HG03159 (cell line): Measurements from ENCODE around the gene AGAP2.
"Not testable (repeated sequence)": the region's sequence is repeated elsewhere in the genome, so short reads cannot be mapped to it uniquely, and the experiment has no call there.

ENCODE experiments used
- ATAC-seq: cut with Tn5 transposase; IDR thresholded peaks from one replicate; pipeline ENCODE4 v1.9.1; 2021; ENCODE audit warnings: mild to moderate bottlenecking, moderate library complexity; ENCODE audit not compliant: unreplicated experiment

Gene AGAP2

DNA sequence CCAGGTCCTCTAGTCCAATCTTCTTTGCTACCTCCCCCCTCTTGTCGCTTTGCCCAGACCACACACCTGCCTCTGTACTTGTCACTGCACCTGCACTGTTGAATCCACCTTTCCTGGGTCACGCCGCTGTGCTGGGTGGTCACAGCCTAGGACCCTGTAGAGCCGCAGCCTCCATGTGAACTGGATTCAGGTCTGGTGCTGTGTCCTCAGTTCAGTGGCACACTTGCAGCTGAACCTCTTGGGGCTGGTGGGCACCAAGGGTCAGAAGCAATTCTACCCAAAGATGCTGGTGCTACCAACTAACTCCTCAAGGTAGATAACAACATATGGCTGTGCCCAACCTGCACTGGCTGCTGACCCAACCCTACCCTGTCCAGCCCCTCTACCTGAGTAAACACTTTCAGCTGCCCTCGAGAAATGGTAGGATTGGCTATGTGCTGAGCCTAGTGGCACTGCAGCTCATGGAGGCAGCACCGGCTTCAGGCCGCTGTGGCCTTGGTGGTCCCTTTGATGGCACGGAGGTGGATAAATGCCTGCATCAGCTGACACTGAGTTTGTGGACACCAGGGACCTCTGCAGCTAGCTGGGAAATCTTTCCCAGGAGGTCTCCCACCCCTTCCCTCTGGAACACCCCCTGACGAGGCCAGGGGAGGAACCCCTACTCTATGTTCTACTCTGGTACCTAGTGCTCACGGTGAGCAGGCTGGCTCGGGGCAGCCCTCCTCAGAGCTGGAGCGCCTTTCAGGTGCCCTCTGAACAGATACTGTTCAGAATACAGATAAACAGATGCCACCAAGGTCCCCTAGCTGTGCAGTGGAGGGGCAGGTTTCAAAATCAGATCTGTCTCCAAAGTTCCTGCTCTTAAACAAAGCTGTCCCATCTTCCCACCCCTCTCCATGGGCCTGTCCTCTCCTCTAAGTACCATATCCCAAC is 14.3 kb downstream of the AGAP2 start:
- no peak for ATAC-seq

- ATAC-seq = no peak
Measured at GRCh38 chr12:57723630-57723962, 14.9 kb downstream of the AGAP2 start.

- ATAC-seq = no peak
Measured at GRCh38 chr12:57722716-57723629, 15.6 kb downstream of the AGAP2 start.

- ATAC-seq = not testable (repeated sequence)
Measured at GRCh38 chr12:57721846-57722608, 16.5 kb downstream of the AGAP2 start.

DNA sequence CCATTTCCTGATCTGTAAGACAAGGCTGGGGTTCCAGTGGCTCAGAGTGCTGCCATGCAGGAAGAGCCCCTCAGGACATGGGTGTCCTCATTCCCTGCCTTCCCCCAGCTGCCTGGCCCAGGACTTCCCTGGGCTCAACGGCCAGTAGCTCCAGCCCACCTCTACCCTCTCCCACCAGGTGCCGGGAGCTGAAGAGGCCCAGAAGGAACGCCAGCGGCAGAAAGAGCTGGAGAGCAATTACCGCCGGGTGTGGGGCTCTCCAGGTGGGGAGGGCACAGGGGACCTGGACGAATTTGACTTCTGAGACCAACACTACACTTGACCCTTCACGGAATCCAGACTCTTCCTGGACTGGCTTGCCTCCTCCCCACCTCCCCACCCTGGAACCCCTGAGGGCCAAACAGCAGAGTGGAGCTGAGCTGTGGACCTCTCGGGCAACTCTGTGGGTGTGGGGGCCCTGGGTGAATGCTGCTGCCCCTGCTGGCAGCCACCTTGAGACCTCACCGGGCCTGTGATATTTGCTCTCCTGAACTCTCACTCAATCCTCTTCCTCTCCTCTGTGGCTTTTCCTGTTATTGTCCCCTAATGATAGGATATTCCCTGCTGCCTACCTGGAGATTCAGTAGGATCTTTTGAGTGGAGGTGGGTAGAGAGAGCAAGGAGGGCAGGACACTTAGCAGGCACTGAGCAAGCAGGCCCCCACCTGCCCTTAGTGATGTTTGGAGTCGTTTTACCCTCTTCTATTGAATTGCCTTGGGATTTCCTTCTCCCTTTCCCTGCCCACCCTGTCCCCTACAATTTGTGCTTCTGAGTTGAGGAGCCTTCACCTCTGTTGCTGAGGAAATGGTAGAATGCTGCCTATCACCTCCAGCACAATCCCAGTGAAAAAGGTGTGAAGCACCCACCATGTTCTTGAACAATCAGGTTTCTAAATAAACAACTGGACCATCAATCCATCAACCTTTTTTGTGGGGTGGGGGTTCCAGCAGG is 17.6 kb downstream of the AGAP2 start:
- no peak for ATAC-seq

DNA sequence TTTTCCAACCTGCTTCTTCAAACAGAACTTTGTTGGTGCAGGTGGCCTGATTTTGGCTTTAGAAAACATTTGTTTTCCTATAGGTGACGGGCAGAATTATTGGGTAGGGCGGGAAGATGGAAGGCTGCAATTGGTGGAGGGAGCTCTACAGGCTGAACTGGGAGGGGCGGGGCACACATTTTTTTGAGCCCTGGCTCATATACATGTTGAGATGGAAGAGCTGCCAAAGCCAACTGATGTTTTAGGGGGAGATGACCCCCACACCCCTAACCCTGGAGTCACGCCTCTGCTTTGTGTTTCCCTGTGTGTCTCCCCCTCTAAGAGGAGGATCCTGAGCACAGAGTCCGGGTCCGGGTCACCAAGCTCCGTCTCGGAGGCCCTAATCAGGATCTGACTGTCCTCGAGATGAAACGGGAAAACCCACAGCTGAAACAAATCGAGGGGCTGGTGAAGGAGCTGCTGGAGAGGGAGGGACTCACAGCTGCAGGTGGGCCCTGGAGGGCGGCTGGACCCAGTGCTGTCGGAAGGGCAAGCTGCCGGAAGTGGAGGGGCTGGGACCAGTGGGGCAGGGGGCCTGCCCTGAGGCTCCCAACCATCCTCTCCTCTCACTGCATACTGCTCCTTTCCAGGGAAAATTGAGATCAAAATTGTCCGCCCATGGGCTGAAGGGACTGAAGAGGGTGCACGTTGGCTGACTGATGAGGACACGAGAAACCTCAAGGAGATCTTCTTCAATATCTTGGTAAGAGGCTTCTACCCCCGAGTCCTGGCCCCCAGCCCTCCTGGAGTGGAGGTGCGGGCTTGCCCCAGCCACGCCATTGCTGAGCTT is 18.6 kb downstream of the AGAP2 start:
- ATAC-seq = no peak

DNA sequence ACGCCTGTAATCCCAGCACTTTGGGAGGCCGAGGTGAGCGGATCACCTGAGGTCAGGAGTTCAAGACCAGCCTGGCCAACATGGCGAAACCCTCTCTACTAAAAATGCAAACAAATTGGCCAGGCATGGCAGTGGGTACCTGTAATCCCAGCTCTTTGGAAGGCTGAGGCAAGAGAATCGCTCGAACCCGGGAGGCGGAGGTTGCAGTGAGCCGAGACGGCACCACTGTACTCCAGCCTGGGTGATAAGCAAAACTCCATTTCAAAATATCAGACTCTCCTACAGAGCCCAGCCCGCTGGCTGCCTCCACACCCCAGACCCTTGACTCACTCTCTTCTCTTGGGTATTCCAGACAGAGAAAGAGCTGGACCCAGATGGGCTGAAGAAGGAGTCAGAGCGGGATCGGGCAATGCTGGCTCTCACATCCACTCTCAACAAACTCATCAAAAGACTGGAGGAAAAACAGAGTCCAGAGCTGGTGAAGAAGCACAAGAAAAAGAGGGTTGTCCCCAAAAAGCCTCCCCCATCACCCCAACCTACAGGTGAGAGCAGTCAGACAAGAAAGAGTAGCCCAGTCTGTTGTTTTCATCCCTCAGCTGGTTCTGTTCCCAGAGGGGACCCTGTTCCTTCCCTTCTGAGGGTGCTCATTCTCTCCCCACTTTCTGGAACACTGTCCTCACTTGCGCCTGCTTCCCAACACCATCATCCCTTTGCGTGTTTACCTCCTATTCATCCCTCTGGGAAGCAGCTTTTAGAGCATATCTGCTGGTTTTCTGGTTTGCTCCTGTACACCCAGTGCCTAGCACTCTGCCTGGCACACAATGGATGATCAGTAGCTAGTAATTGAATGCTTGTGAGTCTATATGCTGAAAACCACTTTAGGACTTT is 19.7 kb downstream of the AGAP2 start:
- ATAC-seq = no peak

GRCh38 chr12:57717846-57718640 is 20.5 kb downstream of the AGAP2 start:
- ATAC-seq = no peak

DNA sequence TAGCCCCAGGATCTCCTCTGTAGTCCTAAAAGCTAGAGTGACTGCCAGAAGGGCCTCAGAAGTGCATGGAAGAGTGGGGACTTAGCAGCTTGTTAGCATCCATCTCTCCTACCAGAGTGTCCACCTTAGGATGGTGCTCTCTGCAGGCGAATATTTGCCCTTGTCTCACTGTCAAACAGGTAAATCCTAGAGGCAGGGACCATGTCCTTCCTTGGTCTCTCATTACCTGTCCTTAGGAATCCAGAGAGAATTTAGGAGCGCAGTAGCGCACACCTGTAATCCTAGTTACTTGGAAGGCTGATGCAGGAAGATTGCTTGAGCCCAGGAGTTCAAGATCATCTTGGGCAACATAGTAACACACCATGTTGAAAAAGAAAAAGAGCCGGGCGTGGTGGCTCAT is 21.4 kb downstream of the AGAP2 start:
- no peak for ATAC-seq

DNA sequence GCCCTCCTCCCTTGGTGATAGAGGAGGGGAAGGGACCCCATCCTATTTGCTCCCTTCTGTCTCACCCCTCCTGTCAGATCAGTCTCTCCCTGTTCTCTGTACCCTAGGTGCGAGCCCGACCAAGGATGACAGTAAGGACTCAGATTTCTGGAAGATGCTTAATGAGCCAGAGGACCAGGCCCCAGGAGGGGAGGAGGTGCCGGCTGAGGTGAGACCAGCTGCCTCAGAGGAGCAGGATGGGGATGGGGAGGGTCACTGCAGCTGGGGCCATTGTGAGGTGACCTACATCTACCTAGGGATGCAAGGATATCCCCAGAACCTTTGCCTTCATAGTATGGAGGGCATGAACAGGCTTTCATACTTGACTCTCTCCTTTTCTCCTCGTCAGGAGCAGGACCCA is 22.2 kb downstream of the AGAP2 start:
- ATAC-seq = no peak

DNA sequence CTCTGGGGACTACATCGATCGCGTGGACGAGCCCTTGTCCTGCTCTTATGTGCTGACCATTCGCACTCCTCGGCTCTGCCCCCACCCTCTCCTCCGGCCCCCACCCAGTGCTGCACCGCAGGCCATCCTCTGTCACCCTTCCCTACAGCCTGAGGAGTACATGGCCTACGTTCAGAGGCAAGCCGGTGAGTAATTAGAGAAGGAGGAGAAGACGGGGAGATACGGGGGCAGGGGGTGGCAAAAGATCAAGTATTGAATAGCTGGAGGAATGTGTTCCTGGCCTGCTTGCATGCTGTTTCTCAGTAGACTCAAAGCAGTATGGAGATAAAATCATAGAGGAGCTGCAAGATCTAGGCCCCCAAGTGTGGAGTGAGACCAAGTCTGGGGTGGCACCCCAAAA is 22.8 kb downstream of the AGAP2 start:
- ATAC-seq = no peak

GRCh38 chr12:57715036-57715748 is 23.4 kb downstream of the AGAP2 start:
- ATAC-seq = peak; percentile 63

- no peak for ATAC-seq
Measured at GRCh38 chr12:57713209-57713608, 25.3 kb downstream of the AGAP2 start.

DNA sequence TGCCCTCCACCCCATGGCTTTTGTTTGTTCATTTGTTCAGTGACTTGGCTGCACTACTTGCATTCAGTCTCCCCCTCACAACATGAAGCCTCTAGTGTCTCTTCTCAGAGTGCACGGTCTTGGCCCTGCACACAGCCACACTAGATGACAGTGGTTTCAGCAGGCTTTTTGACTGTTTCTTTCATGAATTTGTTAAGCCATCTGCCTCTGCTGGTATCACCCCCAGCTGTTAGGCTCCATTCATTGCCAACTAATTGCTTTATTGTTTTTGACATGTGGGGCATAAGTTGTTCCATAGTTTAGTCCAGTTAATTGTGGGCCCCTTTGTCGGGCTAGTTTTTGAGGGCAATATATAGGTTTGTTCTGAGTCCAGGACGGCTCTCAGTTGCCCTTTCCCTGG is 25.8 kb downstream of the AGAP2 start:
- no peak for ATAC-seq

GRCh38 chr12:57708296-57708695 is 30.2 kb downstream of the AGAP2 start:
- no peak for ATAC-seq

DNA sequence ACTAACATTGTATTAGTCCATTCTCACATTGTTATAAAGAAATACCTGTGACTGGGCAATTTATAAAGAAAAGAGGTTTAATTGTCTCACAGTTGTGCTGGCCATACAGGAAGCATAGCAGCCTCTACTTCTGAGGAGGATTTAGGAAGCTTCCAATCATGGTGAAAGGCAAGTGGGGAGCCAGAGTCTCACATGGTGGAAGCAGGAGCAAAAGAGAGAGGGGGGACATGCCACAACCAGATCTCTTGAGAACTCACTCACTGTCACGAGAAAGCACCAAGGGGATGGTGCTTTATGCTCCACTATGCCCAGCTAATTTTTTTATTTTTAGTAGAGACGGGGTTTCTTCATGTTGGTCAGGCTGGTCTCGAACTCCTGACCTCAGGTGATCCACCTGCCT is 31.3 kb downstream of the AGAP2 start:
- ATAC-seq = no peak

DNA sequence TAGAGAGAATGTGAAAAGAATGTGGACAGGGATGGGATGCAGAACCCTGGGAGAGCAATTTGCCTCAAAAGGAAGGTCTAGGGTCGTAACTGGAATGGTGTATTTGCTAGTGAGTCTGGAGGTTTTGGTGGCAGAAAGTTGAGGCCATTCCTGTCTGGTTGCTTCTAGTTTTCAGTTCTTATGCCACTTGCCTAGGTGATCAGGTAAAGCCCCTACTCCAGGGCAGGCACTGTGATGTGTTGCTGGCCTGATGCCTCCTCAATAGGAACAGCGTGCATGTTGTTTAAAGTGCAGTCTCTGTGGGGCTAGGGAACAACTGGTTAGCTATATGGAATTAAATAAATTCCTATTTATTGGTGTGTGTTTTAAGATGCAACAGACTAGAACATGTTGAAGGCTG is 38.2 kb downstream of the AGAP2 start:
- no peak for ATAC-seq
